GM18868 (cell line): ENCODE measurements around the gene NFATC3.

Experiments
- ATAC-seq: cut with Tn5 transposase; IDR thresholded peaks from one replicate; pipeline ENCODE4 v1.9.1; 2021; ENCODE audit warnings: mild to moderate bottlenecking, moderate library complexity; ENCODE audit not compliant: unreplicated experiment

The NFATC3 gene

DNA sequence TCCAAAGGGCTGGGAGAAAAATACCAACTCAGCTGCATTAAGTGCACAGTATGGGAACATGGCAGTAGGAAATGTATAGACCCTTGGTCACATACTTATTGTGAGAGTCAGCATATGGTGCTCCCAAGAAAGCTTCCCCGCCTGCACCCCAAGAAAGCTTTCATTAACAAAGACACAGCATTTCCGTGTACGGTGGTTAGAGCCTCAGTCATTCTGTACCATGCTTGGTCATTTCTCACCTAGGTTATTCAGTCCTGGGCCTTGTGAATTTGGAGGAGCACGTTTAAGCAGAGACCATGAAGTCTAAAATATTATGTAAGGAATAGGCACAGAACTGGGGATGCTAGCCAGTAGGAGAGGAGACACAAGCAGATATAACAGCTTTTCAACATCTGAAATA is 94.7 kb downstream of the NFATC3 start:
- ATAC-seq = no peak

DNA sequence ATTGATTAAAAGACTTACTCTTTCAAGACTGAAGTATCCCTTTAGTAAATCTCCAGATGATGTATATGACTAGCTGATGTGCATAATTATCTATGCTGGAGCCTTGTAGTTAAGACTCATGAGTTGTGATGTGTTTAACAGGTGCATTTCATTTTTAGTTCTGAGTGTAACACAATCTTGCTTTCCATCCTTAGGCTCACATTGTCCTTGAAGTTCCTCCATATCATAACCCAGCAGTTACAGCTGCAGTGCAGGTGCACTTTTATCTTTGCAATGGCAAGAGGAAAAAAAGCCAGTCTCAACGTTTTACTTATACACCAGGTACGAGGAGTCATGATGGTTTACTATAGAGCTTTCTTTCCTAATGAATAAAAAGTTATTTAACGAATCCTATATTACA is 97.9 kb downstream of the NFATC3 start:
- ATAC-seq = no peak

DNA sequence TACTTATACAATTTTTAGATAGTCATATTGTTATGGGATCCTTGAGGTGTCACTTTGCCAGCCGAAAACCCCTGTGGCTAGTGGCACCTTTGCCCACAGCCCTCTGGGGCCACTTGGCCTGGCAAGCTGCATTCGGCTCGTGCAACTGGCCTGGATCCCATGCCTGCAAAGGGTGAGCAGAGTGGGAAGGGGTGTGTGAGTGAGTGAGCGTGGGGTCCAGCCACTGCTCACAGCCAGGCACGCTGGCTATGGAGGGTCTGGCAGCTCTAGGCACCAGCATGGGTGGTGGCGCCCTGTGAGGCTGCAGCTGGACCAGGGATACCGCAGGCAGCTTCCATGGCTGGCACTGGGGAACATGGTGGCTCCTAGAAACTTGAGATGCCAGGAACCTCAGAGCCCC is 101.7 kb downstream of the NFATC3 start:
- ATAC-seq = no peak

DNA sequence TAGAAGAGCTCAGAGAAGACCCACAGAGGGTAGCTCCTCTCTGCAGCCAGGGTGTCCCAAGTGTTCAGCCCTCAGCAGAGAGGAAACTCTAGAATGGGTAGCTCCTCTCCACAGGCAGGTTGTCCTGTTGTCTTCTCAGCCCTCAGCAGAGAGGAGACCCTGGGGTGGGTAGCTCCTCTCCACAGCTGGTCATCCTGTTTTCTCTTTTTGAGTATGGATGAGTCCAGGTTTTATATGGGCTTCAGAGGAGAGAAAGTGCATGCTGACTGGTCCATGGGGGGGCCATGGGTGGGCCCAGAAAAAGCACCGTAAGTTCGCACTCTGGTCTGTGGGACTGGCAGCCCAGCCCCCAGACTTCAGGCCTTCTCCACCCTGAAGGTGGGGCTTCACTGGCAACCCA is 102.3 kb downstream of the NFATC3 start:
- ATAC-seq = no peak

DNA sequence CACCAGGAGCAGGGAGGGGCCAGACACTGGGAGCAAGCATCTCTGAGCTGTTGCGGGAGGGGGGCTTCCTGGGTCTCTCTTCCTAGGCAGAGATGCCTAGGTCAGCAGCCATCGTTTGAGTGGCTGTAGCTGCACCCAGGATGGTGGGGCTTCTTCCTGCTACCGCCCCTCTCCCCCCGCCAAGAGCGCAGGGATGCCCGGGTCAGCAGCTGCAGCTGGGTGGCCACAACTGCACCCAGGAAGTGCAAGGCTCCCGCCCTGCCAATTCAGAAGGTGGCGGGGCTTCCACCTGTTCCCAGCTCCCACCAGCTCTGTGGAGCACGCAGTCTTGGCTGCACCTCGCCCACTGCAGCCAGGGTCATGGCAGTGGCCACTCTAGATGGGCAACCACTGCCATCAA is 103.0 kb downstream of the NFATC3 start:
- no peak for ATAC-seq

DNA sequence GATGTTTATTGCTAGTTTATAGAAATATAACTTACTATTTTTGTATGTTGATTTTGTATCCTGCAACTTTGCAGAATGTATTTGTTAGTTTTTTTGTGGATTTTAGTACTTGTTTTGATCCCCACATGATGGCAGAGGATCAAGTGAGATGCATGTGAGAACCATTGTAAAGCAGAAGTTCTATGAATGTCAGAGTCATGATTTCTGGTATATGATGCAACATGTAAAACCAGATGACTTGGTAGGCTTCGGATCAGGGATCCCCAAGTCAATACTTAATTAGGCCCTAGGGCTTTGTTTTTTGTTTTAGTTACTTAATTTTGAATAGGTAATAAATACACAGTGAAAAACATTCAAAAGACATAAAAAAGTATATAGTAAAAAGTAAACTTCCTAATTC is 104.9 kb downstream of the NFATC3 start:
- ATAC-seq = no peak

DNA sequence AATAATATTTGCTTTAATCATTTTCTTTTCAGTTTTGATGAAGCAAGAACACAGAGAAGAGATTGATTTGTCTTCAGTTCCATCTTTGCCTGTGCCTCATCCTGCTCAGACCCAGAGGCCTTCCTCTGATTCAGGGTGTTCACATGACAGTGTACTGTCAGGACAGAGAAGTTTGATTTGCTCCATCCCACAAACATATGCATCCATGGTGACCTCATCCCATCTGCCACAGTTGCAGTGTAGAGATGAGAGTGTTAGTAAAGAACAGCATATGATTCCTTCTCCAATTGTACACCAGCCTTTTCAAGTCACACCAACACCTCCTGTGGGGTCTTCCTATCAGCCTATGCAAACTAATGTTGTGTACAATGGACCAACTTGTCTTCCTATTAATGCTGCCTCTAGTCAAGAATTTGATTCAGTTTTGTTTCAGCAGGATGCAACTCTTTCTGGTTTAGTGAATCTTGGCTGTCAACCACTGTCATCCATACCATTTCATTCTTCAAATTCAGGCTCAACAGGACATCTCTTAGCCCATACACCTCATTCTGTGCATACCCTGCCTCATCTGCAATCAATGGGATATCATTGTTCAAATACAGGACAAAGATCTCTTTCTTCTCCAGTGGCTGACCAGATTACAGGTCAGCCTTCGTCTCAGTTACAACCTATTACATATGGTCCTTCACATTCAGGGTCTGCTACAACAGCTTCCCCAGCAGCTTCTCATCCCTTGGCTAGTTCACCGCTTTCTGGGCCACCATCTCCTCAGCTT is 105.8 kb downstream of the NFATC3 start:
- no peak for ATAC-seq

DNA sequence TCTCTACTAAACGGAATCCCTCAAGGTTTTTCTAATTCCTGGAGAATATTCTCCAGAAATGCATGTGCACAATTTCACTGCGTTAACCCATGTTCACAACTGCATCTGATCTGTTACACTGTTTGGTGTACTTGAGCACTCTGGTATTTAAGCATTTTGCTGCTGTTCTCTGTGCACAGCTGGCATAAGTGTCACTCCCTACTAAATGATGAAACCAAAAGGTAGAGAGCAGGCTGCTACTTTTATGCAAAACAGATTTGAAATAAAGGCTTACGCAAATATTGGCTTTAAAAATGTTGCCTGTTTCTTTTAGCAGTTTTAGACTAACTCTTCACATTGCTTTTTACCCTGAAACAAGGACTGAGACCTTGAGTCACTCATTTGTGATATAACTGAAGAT is 109.1 kb downstream of the NFATC3 start:
- no peak for ATAC-seq

DNA sequence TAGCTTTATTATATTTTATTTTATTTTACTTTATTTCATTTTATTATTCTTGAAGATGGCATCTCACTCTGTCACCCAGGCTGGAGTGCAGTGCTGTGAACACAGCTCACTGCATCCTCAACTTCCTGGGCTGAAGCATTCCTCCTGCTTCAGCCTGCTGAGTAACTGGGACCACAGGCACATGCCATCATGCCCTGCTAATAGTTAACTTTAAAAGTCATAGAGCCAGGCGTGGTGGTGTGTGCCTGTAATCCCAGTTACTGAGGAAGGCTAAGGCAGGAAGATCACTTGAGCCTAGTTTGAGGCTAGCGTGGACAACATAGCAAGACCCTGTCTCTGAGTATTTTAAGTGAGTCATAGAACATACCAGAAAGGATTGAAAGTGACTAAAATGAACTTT is 112.1 kb downstream of the NFATC3 start:
- ATAC-seq = no peak

DNA sequence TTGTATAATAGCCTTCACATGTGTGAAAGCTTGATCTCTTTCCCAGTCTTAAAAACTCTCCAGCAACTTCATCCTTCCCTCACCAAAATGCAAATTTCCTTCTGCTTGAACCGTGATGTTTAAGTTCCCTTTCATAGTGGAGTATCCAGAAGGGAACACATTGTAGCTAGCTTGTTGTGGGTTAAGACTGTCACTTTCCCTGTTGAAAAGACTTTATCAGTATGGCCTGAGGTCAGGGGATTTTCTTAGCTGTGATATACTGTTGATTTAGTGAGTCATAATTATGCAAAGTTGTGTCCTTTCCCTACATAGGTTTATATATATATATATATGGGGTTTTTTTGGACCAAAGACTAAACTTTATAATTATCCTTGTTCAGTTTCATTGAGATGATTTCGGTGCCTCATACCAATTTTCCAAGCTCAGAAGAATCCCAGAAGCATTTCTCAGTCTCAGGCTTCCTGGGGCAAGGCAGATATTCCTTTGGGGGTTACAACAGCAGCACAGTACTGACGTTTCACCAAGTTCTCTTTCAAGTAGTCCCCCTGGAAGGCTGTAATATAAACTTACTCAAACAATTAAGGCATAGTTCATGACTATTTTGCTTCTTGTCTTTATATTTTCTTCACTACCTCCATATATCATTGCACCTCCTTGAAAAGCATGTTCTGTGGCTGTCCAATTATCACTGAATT is 115.1 kb downstream of the NFATC3 start:
- ATAC-seq = peak; percentile 79

DNA sequence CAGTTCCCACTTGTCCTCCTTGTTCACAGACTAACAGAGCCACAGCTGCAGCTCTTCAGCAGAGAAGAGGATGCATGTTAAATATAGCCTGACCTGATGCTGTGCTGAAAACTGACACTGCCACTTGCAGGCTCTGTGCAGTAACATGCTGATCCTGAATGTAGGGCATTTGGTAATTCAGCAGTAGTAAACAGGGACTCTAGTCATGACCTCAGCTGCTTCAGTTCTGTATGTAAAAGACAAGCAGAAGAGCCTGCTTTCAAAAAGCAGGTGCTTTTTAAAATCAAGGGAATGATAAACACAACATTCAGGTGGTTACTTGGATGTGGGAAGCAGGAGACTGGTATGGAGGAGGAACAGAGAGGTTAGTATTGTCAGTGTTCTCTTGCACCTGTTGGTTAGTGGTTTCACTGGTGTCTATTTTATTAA is 116.9 kb downstream of the NFATC3 start:
- no peak for ATAC-seq

DNA sequence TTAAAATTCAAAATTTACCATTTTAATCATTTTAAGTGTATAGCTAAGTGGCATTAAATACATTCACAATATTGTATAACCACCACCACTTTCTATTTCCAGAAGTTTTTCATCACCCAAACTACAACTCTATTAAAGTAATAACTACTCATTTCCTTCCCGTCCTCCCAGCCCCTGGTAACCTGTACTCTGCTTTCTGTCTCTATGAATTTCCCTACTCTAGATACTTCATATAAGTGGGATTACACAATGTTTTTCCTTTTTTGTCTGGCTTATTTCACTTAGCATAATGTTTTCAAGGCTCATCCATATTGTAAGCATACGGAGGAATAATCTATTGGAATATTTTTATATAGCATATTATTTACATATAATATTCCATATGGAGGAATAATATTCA is 121.1 kb downstream of the NFATC3 start:
- ATAC-seq = no peak

DNA sequence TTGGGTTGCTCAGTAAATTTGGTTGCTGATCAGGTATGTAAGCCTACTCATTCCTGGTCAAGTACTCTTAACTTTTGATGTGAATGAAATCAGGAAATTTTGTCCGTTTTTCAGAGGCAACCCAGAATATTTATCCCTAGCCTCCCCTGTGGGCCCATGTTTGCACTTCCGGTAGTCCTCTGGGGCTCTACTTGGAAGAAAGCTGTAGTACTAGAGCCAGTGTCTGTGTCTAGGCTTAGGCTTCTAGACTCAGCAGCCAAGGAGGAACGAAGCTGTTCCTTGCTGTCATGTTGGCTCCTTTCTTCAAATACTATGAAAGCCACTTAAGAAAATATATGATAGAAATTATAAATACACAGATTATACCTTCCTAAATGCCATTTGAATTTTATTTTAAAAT is 129.6 kb downstream of the NFATC3 start:
- no peak for ATAC-seq

DNA sequence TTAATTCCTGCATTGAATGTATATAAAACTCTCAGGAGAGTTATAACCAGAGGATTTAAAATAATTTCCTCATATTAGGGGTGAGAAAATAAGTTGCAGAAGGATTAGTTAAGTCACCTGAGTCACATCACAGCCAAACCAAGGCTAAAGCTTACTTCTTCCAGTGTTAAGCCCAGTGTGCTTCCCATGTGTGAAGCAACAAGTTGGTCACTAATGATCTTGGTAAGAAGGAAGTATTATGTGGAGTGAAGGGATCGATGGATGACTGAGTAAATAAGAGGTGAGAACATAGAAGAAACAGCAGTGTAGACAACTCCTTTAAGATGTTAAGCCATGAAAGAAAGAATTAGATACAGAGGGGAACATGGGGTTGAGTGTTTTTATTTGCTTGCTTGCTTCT is 130.1 kb downstream of the NFATC3 start:
- no peak for ATAC-seq

DNA sequence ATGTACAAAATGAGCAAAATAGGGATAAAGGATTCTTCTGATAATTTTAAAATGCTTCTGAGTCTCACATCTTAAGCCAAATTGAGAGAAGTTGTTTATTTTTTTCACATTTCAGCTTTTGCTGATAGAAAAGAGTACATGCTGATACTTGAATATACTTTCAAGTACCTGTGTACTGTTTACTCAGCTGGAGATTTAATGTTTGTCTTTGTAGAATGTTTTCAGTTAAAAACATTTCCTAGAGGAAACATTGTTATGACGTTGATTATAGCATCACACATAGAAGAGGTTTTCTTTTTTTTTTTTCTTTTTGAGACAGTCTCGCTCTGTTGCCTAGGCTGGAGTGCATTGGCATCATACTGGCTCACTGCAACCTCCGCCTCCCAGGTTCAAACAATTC is 131.1 kb downstream of the NFATC3 start:
- ATAC-seq = no peak

DNA sequence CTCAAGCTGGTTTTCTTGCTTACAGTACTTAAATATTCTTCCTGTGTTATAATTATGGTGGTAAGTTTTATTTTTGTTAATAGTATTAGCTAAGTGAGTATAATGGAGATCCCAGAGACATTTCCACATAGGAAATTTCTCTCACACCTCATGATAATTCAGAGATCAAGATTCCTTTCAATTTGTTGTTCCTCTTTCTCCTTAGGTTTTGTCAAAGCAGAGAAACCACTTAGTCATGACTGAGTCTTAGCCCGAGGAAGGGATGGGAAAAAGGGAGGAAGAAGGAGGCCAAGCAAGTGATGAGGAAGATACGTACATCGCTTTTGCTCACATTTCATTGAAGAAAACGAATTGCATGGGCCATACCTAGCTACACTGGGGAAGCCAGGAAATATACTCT is 132.3 kb downstream of the NFATC3 start:
- no peak for ATAC-seq

DNA sequence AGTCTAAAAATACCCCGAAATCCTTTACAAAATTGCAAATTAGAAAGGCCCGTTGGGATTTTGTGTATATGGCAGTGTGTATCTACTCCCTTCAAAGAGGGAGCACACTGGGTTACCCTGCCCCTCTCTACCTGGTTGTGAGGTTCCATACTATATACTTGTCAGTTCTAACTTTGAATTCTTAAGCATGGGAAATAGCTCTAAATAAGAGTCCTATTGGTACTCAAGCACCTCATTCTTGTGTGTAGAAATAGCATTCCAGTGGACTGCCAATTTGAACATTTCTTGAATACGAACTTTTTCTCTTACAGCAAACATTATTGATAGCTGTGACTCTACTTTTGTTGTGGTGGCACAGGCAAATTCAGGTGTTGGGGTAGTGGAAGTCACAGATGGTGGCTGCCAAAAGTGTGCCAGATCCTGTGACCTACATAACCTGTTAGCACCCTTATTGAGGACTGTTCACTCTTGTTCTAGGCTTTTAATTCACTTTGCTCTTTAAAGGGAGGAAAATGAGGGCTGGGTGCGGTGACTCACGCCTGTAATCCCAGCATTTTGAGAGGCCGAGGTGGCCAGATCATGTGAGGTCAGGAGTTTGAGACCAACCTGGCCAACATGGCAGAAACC is 134.7 kb downstream of the NFATC3 start:
- no peak for ATAC-seq

DNA sequence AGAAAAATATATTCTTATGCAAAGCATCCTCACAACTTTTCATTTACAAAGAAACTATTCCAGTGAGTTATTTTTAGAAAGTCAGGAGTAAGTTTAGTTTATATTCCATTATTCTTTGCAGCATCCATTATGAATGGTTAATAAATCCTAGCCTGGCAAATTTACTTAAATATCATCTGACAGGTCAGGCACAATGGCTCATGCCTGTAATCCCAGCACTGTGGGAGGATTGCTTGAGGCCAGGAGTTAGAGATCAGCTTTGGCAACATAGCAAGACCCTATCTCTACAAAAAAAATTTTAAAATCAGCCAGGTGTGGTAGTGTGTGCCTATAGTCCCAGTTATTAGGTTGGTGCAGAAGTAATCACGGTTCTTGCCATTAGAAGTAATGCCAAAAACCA is 137.9 kb downstream of the NFATC3 start:
- ATAC-seq = no peak

DNA sequence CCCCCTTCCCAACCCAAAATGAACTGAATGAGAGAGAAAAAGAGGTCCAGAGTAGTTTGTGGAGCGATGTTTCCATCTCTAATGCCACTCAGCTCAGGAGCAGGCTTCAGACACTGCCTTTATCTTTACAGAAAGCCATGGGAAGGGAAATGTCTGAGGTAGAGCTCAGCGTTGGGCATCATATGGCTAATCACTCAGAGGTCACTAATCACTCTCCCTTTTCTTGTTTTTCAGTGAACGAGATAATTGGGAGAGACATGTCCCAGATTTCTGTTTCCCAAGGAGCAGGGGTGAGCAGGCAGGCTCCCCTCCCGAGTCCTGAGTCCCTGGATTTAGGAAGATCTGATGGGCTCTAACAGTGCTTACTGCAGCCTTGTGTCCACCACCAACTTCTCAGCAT is 140.9 kb downstream of the NFATC3 start:
- no peak for ATAC-seq

DNA sequence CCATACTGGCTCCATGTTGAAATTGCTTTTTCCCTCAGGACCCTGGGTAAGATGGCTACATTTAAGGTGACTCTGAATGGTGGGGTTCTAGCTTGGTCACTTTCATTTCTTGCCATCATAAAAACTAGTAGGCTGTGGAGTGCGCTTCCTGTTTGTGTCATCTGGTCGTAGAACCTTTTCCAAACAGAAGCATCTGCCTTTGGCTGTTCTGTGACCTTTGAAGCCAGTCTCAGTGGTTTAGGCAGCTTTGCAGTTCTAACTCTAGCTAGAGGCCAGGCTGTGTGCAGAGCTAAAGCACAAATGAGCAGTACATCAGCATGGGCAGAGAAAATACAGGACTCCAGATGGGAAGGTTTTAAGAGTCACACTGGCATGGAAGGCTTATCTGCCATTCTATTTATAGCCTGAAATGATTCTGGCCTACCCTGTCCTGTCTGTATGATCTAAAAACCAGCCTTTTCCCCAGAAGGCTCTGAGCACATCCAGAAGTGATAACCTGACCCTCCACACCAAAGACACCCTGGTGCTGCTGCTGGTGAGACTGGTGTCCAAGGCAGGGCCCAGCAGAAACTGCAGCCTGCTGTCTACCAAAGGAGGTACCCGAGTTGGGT is 142.1 kb downstream of the NFATC3 start:
- no peak for ATAC-seq

DNA sequence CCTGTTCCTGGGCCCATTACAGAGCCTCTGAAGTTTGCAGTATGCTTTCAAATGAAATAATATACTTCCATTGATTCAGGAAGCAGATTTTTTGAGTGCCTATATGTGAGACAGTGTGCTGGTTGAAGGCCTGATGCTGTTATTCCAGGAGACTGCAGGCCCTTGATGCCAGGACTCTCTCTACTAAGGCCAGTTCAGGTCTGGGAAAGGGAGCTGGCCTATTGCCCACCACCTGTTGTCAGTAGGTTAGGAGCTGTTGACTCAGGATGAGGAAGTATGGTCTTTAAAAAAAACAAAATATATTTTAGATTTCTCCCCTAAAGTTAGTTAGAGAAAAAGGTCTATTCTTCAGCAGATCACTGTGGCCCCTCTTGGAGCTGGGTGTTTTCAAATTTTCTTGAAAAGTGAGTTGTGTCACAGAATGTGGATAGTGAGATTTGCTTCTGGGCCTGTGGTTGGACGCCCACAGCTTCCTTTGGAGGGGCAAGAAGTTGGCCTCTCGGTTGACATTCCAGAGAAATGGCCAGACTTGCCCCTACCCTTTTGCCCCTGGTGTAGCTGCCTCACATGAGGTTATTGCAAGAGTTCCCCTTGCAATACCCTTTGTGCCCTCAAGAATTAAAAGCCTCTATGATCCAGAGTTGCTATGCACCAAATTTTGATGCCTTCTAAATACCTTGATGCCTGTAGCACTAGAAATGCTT is 142.8 kb downstream of the NFATC3 start:
- ATAC-seq = no peak
